Measurements from ENCODE around the gene C5orf58.

- TF ChIP-seq CTCF (tag by site-specific recombination; IDR thresholded peaks at IDR 0.05) (no peak), ZNF701 (tag by site-specific recombination; IDR thresholded peaks at IDR 0.05) (no peak), ZBTB21 (tag by site-specific recombination; IDR thresholded peaks at IDR 0.05) (no peak), ZNF202 (tag by site-specific recombination; IDR thresholded peaks at IDR 0.05; ENCODE audit: borderline replicate concordance) (no peak), YY1 (tag by site-specific recombination; IDR thresholded peaks at IDR 0.05) (no peak), KLF10 (tag by site-specific recombination; IDR thresholded peaks at IDR 0.05) (no peak), ZBTB17 (tag by site-specific recombination; IDR thresholded peaks at IDR 0.05) (no peak), OVOL3 (tag by site-specific recombination; IDR thresholded peaks at IDR 0.05) (no peak), ZNF23 (tag by site-specific recombination; IDR thresholded peaks at IDR 0.05; ENCODE audit: borderline replicate concordance) (no peak)
These were observed 53.7 kb downstream of the C5orf58 start for GRCh38 chr5:170286386-170286925.
